NCI-H524 (cell line): ENCODE results near the gene DGKK.

Source experiments
- DNase-seq, 2 experiments: peaks; one replicate each; lab custom pipeline; 2025; lab: John Stamatoyannopoulos, UW

The DGKK gene

DNA sequence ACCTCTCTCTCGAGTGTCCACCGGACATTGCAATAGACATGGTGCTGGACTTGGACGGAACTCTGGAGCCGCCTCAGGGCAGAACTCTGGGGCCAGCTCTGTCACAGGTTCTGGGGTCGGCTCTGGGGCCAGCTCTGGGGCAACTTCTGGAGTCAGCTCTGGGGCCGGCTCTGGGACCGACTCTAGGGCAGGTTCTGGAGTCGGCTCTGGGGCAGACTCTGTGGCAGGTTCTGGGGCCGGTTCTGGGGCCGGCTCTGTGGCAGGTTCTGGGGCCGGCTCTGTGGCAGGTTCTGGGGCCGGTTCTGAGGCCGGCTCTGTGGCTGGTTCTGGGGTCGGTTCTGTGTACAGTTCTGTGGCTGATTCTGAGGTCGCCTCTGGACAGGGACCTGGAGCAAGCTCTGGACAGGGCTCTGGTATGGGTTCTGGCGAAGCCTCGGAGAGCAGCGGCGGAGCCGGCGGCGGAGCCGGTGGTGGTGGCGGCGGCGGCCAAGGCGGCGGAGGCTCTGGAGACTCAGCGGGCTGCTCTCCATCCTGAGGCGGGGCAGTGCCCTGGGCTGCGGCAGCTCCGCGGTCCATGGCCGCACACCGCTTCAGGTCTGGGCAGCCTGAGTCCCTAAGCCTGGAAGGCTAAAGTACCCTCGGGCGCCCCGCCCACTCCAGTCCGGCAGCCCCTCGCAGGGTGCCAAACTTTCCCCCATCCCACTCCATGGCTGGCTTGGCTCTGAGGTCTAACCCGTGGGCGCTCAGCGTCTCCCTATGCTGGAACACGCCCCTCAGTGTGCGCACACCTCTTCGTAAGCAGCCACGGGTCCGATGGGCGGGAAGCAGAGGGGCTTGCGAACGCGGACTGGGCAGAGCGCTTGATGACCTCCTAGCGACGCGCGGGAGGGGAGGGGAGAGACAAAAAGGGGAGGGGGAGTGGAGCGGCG, at the start of gene DGKK:
TSS of gene DGKK (minus strand) at position 723 of the 929 bp plus-strand sequence. CDS start at position 576, 147 bp downstream.
- no peak for DNase-seq

GRCh38 chrX:50514811-50515210, 44.2 kb upstream of the DGKK start:
- DNase-seq, result no peak

GRCh38 chrX:50497114-50497513, 26.5 kb upstream of the DGKK start:
- DNase-seq, result no peak

- DNase-seq, result no peak
Measured at GRCh38 chrX:50495616-50496015, 25.0 kb upstream of the DGKK start.

- no peak for DNase-seq
Measured at GRCh38 chrX:50492720-50493119, 22.1 kb upstream of the DGKK start.

DNA sequence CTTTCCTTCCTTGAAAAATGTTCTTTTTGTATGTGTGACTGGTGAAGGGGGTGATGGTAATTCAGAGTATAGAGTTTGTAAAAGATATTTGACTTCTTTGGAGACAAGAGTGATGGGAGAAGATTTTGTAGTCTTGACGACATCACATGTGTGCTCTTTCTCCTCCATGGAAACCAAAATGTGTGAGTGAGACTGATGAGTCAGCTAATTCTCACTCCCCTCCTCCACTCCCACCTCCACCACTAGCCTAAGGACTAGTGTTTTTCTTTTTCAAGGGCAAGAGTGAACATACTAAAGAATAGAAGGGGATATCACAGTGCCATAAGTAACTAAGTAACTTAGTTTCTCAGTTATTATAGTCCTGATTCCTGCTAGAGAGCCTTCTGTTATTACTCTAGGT, 14.0 kb upstream of the DGKK start:
- no peak for DNase-seq

GRCh38 chrX:50483283-50483682, 12.7 kb upstream of the DGKK start:
- DNase-seq, result no peak

DNA sequence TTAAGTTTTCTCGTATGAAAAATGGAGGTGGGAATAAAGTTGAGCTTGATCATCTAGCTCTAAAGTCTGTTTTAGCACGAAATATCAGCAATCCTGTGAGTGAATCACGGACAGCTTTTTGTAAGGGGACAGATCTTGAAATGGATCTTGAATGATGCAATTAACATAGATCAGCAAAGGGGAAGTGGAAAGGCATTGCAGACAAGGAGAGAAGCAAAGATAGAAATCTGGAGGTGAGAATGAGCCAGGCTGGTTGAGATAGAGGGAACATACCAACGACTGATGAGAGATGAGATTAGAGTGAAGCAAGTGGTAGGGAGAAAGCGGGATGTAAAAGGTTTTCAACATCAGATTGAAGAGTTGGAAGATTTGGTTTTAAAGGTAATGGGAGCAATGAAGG, 4.6 kb upstream of the DGKK start:
- no peak for DNase-seq

GRCh38 chrX:50471390-50471789, 765 bp upstream of the DGKK start:
- DNase-seq, result no peak

- DNase-seq, result no peak
Measured at GRCh38 chrX:50469206-50469605, 1.4 kb downstream of the DGKK start.

DNA sequence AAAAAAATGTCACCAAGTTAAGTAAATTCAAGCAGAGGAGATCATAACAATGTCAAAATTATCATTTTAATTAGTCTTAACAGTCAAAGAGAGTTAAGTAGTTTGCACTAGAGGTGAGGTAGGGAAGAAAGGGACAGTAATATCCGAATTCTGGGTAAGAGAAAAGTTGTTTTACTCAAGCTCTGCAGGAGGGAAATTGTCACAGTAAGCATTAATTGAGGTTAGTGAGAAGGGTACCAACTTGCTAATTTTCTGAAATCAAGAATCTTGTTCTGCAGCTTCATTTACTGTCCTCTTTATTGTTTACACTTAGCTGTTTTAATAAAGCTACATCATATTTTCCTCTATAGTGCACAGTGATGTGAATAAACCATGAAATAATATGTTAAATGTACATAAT, 11.0 kb downstream of the DGKK start:
- DNase-seq, result no peak

DNA sequence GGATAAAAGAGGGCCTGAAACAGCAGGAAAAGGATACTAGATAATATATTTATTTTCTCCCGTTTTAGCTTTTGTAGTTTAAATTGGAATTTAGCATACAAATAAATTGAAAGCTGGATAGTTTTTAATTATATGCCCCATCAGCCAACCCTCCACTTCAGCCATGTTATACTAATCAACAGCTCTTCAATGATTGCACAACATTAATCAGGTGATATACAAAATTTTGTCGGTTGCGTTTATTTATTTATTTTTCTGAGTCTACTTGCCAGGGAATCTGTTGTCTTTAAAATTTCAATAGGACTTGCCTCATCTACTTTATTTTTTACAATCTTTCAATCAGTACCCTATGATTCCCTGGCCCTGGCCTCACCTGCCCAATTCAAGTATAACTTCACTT, 12.1 kb downstream of the DGKK start:
- no peak for DNase-seq

DNA sequence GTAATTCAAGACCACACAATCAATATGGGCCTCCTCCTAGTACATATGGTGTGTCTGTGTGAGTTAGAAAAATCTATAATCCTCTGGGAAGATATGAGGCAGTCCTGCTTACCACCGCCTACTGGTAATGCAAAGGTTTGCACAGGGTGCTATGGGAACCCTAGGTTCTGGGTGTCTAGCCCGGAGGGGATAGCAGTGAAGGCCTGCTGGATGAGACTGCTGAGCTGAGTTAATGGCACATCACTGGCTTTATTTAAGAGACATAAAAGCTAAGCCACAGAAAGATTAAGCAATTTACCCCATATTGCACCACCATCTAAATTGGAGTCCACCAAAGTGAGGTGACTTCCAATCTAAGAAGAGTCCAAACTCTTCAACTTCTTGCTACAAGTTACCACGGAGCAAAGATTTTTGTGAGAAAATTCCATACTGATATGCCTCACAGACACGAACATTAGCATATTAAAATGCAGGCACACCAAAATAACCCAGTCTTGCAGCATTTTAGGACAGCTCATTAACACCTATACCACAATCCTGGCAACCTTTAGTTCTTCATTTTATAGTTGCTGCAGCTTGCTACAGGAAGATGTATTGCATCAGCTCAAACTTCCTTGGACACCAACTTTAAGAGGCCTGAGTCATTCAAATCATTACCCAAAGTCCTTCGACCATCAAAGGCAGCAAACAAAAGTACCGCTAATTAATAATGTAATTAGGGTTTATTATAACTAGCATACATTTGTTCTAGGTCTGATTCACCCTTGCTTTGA, 13.7 kb downstream of the DGKK start:
- DNase-seq, result no peak

- DNase-seq, result no peak
Measured at GRCh38 chrX:50452782-50453181, 17.8 kb downstream of the DGKK start.

- DNase-seq, result no peak
Measured at GRCh38 chrX:50450324-50450723, 20.3 kb downstream of the DGKK start.

GRCh38 chrX:50448565-50448964, 22.1 kb downstream of the DGKK start:
- no peak for DNase-seq

DNA sequence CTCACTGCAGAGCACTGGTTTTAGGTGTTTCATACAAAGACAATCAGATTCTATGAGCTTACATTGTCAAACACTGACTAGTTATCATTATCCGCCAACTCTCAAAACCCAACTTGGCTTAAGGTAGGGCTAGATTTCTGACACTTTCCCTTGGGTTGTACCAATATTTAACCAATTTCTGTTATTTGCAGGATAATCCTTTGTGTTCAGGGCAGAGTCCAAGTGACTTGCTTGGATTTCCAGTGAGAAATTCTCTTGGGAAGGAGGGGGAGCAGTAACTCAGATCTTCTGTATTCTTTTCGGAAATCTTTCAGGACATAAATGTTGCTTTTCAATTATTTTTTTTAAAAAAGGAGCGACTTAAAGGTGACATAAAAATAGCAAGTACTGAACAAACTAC, 23.1 kb downstream of the DGKK start:
- no peak for DNase-seq

DNA sequence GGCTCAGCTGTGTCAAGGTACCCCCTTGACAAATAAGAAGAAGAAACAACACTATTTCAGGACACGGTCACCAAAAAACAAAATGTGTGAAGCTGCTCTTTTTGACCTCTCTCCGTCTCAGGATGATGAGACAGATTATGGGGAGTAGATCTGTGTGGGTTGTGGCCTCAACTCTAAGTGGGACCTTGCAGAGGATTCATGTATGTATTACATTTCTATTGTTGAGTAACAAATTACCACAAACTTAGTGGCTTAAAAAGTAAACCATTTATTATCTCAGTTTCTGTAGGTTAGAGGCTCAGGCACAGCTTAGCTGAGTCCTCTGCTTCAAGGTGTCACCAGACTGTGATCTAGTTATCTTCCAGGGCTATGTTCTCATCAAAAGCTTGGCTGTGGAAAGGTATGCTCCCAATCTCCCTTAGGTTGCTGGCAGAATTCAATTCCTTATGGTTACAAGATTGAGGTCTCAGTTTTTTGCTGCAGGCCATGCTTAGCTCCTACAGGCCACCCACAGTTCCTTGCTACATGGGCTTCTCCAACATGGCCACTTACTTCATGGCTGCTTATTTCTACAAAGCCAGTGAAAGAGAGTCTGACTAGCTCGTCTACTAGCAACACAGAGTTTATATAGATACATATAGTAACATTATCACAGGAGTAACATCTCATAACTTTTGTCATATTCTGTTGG, 28.1 kb downstream of the DGKK start:
- no peak for DNase-seq

GRCh38 chrX:50436797-50437196, 33.8 kb downstream of the DGKK start:
- no peak for DNase-seq

- no peak for DNase-seq
Measured at GRCh38 chrX:50432829-50433289, 37.8 kb downstream of the DGKK start.

- no peak for DNase-seq
Measured at GRCh38 chrX:50431623-50432022, 39.0 kb downstream of the DGKK start.

GRCh38 chrX:50430917-50431575, 39.6 kb downstream of the DGKK start:
- no peak for DNase-seq
